Spleen (tissue), 7 donors: ENCODE results near the gene AKR1C2.
"Not testable (repeated sequence)": the region's sequence is repeated elsewhere in the genome, so short reads cannot be mapped to it uniquely, and the experiment has no call there.

Experiments
- POLR2A ChIP-seq, 3 donors: fragments of 450-650 bp; IDR thresholded peaks; one replicate each; pipeline ENCODE4 v1.5.1; 2017; ENCODE audit warnings: antibody characterized with exemption in 3 of 3, mild to moderate bottlenecking in 1 of 3
- TF ChIP-seq, protein P1 (sequence below), 11 experiments: fragments of 200-600 bp in 7 of 11; fragments of 450-650 bp in 4 of 11; sonication (generic) in 4 of 11; IDR thresholded peaks in 8 of 11; conservative IDR thresholded peaks in 3 of 11; 1 replicate in 7 of 11; 2 replicates in 4 of 11; pipeline versions ENCODE4 v1.4.0 to v1.8.0; 2016 to 2021; ENCODE audit warnings: antibody characterized with exemption in 11 of 11, inconsistent platforms in 4 of 11, mild to moderate bottlenecking in 1 of 11
- donor health status: DM: no; HTN: no; CAD: no; lungs with moderate emphysema.
- donor health status: DM: no; HTN: no; CAD: no.
- donor health status: DM: no; HTN: no; CAD: no.

DNA sequence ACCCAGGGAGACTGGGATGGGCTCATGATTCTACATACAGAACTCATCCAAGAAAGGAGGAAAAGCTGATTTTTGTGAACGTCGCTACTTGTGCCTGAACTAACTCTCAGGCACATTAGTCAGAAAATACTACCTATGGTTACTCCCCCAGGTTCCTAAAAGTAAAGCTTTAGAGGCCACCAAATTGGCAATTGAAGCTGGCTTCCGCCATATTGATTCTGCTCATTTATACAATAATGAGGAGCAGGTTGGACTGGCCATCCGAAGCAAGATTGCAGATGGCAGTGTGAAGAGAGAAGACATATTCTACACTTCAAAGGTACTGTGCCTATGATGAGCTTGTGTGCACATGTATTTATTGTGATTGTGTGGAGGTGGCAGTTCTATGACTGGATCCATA, 37.9 kb downstream of the AKR1C2 start:
- TF ChIP-seq, protein P1, sequence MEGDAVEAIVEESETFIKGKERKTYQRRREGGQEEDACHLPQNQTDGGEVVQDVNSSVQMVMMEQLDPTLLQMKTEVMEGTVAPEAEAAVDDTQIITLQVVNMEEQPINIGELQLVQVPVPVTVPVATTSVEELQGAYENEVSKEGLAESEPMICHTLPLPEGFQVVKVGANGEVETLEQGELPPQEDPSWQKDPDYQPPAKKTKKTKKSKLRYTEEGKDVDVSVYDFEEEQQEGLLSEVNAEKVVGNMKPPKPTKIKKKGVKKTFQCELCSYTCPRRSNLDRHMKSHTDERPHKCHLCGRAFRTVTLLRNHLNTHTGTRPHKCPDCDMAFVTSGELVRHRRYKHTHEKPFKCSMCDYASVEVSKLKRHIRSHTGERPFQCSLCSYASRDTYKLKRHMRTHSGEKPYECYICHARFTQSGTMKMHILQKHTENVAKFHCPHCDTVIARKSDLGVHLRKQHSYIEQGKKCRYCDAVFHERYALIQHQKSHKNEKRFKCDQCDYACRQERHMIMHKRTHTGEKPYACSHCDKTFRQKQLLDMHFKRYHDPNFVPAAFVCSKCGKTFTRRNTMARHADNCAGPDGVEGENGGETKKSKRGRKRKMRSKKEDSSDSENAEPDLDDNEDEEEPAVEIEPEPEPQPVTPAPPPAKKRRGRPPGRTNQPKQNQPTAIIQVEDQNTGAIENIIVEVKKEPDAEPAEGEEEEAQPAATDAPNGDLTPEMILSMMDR (IDR thresholded peaks at IDR 0.05 in 8 of 11, conservative IDR thresholded peaks at IDR 0.05 in 3 of 11), result not testable (repeated sequence)
- not testable (repeated sequence) for TF ChIP-seq POLR2A (IDR thresholded peaks at IDR 0.05)
